Upper lobe of left lung (tissue), 4 donors: ENCODE measurements around the gene TDRD1.

Experiments used
- CTCF ChIP-seq, 6 experiments: fragments of 450-650 bp in 4 of 6; fragments of 200-600 bp in 2 of 6; sonication (generic) in 2 of 6; IDR thresholded peaks; one replicate each; pipeline ENCODE4 v1.5.1; 2016 to 2019; ENCODE audit warnings: antibody characterized with exemption in 6 of 6
- POLR2A ChIP-seq, 4 donors: fragments of 450-650 bp; IDR thresholded peaks; one replicate each; pipeline ENCODE4 v1.5.1; 2016 to 2017; ENCODE audit warnings: antibody characterized with exemption in 4 of 4, mild to moderate bottlenecking in 2 of 4
- POLR2AphosphoS5 ChIP-seq, 2 donors: sonication (generic); formaldehyde crosslinking; IDR thresholded peaks; one replicate each; pipeline ENCODE4 v1.5.1; 2017; ENCODE audit warnings: antibody characterized with exemption in 2 of 2

- no peak for TF ChIP-seq CTCF (IDR thresholded peaks at IDR 0.05)
- TF ChIP-seq POLR2AphosphoS5 (IDR thresholded peaks at IDR 0.05): no peak
- TF ChIP-seq POLR2A (IDR thresholded peaks at IDR 0.05): no peak
Measured at GRCh38 chr10:114250716-114251115, 71.6 kb downstream of the TDRD1 start.
